Sciatic nerve (tissue), 2 donors: ENCODE measurements around the gene PRR7. TPM values are rescaled to one million over a fixed set of nuclear protein-coding genes. Genes with fewer than 3 reads are reported as not detected.

Source experiments
- ATAC-seq: fragments of 200-7000 bp; cut with Tn5 transposase; one replicate; pipeline ENCODE4 v1.9.1; 2020; ENCODE audit warnings: mild to moderate bottlenecking, moderate library complexity
- DNase-seq: peaks from one replicate; pipeline ENCODE4 v3.0.0-alpha.2; 2020; ENCODE audit warnings: low spot score
- intact Hi-C: fragments of 100-400 bp; cut with DNase I; formaldehyde crosslinking; loops from one replicate; pipeline ENCODE4 v1.14.2; 2022
- total RNA-seq: library from RNA; stranded (reverse); fragmentation: NEBNext Ultra II Directional; extraction: Animal tissue kit (Norgen Biotek cat#: 25700); gene quantifications from one replicate; pipeline ENCODE4 v1.2.1, GENCODE V29; 2021
- donor health status: DM: no; HTN: no; CAD: no.
- donor health status: DM: no; HTN: no; CAD: no.

Gene PRR7
- total RNA-seq, 1 donor from 2014 or later = 8.2 TPM

DNA sequence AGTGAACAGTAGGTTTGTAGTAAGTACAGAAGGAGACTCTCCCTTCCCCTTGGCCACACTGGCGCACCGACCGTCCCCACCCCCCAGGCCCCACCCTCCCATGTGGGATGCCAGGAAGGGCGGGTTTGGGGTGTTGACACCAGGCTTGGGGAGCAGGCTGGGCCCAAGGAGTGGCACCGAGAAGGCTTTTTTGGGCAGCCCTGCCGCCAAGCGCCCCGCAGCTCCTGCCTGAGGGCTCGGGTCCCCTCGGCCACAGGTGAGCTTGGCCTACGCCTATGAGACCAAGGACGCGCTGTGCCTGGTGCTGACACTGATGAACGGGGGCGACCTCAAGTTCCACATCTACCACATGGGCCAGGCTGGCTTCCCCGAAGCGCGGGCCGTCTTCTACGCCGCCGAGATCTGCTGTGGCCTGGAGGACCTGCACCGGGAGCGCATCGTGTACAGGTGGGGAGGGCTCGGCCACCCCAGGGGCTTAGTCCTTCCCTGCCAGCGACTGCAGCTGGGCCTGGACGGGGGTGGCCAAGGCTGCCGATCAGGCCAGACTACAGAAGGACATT is 12.9 kb upstream of the PRR7 start:
- no peak for DNase-seq
- intact Hi-C loops = no loop called here
- ATAC-seq = no peak

DNA sequence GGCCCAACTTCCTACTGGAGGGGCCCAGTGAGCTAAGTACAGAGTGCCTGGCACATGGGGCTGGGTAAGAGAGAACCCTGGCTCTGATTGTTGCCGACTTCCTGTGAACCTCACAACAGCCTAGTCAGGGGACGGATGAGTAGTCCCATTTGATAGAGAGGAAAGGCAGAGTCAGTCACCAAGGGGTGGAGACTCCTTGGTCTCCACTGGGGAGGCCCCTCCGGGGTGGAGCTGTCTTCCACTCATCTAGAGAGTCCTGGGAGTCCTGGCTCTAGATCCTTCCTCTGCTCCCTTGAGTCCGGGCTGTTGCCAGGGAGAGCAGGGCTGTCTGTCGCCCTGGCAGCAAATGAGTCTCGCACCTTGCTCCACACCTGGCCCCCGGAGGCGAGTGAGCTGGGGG is 12.2 kb upstream of the PRR7 start:
- intact Hi-C loops = no loop called here
- DNase-seq (no peak), ATAC-seq (no peak)

DNA sequence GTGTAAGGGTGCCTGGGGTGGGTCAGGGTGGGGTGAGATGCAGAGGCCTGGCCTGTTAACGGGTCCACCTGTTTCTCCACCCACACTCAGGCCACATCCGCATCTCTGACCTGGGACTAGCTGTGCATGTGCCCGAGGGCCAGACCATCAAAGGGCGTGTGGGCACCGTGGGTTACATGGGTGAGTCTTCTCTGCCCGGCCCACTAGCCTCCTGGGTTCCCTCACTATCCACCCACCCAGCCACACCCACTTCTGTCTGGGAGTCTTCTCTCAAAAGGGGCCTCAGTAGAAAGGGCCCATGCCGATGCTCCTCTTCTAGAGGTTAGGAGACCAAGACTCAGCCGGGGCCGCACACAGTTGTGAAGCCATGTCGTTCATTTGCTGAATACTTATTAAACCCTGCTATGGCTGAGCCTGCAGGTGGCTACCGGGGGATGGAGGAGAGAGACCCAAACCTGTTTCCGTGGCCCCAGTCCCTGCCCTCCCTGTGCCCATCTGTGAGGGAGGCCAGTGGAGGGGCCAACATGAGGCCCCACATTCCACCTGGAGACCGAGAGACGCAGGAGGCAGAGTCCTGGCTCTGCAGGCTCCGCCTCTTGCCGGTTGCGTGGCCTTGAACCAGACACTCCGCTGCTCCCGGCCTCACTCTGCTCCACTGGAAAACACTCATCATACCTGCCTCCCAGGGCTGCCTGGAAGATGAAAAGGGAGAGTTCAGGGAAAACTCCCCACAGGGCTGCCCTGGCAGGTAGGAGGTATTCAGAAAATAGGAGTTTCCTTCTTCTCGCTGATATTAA is 11.5 kb upstream of the PRR7 start:
- intact Hi-C loops = no loop called here
- no peak for ATAC-seq
- DNase-seq = no peak

DNA sequence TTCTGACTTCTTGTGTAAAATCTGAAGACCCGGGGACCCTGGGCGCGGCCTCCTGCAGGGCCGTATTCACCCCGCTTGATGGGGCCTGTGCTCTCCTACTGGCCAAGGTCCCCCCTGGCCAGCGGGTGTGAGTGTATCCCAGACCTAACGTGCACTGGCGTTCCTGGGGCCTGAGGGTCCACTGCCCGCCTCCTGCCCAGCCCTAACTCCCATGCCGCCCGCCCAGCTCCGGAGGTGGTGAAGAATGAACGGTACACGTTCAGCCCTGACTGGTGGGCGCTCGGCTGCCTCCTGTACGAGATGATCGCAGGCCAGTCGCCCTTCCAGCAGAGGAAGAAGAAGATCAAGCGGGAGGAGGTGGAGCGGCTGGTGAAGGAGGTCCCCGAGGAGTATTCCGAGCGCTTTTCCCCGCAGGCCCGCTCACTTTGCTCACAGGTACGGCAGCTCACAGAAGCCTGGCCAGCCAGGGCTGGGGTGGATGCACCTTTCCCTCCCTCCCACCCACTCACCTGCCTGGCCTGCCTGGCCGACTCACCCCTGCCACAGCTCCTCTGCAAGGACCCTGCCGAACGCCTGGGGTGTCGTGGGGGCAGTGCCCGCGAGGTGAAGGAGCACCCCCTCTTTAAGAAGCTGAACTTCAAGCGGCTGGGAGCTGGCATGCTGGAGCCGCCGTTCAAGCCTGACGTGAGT is 10.6 kb upstream of the PRR7 start:
- intact Hi-C loops = no loop called here
- DNase-seq (no peak), ATAC-seq (no peak)

DNA sequence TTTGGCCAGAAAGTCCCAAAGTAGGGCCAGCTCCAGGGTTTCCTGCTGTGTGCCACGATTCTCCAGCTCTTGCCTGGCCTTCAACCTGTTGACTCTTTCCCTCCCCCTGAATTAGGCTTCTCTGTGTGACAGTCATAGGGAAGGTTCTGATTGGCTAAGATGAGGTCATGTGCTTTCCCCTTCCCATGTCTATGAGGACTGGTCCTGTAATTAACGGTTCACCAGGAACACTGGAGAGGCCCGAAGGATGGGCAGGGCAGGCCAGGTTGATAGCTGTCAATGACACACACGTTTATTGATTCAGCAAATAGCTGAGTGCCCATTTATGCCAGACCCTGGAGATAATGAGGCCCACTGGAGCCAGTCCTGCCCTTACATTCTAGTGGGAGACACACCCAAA is 9.0 kb upstream of the PRR7 start:
- ATAC-seq (no peak), DNase-seq (no peak)
- intact Hi-C loops = no loop called here

DNA sequence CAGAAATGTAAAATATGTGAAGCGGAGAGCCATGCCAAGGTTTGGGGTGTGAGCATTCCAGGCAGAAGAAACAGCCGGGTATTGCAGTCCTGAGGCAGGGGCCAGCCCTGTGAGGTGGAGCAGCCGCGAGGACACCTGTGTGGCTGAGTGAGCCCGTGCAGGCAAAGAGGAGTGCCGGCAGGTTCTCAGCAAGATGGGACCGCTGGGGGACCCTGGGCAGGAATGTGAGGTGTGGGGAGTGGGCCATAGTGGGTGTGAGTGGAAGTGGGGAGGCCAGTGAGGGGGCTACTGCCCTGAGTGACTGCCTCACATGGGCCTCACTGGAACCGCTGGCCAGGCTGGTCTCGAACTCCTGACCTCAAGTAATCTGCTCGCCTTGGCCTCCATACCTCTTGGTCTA is 8.1 kb upstream of the PRR7 start:
- DNase-seq (no peak), ATAC-seq (no peak)
- intact Hi-C loops = no loop called here

DNA sequence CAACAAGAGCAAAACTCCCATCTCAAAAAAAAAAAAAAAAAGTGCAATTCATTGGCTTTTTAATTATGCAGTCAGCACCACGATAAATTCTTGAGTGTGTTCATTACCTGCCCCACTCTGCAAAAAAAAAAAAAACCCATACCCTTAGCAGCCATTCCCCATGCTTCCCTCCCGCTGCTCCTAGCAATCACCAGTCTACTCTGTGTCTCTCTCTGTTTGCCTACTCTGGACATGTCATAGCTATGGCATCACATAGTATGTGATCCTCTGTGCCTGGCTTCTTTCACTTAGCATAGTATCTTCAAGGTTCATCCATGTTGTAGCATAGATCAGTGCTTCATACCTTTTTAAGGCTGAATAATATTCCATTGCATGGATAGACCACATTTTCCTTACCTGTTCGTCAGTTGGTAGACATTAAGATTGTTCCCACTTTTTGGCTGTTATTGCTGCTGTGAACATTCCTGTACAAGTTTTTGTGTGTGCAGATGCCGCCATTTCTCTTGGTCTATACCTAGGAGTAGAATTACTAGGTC is 7.0 kb upstream of the PRR7 start:
- DNase-seq (no peak), ATAC-seq (no peak)
- intact Hi-C loops = no loop called here

DNA sequence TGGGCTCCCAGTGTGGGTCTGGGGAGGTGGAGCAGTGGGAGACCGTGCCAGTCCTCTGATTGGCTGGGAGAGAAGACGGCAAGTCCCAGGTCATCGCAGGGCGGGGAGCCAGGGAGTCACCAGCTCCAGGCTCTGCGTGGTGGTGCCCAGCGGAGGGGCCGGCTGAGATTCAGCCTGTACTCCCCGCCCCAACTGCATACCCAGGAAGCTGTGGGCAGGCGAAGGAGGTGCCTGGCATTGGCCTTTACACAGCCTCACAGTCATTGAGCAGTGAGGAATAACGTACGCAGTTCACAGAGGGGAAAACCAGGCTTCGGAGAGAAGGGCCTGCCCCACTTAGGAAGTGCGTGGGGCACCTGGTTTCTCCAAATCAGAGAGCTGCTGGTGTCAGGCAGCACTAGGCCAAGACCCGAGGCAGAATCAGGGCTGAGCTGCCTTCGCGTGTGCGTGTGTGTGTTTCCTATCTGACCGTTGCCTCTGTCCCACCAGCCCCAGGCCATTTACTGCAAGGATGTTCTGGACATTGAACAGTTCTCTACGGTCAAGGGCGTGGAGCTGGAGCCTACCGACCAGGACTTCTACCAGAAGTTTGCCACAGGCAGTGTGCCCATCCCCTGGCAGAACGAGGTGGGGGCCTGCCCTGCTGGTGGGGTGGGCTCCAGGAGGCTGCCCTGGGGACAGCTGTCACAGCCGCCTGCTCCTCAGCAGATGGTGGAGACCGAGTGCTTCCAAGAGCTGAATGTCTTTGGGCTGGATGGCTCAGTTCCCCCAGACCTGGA is 6.2 kb upstream of the PRR7 start:
- ATAC-seq = peak; percentile 42
- intact Hi-C loops = no loop called here
- DNase-seq = no peak

DNA sequence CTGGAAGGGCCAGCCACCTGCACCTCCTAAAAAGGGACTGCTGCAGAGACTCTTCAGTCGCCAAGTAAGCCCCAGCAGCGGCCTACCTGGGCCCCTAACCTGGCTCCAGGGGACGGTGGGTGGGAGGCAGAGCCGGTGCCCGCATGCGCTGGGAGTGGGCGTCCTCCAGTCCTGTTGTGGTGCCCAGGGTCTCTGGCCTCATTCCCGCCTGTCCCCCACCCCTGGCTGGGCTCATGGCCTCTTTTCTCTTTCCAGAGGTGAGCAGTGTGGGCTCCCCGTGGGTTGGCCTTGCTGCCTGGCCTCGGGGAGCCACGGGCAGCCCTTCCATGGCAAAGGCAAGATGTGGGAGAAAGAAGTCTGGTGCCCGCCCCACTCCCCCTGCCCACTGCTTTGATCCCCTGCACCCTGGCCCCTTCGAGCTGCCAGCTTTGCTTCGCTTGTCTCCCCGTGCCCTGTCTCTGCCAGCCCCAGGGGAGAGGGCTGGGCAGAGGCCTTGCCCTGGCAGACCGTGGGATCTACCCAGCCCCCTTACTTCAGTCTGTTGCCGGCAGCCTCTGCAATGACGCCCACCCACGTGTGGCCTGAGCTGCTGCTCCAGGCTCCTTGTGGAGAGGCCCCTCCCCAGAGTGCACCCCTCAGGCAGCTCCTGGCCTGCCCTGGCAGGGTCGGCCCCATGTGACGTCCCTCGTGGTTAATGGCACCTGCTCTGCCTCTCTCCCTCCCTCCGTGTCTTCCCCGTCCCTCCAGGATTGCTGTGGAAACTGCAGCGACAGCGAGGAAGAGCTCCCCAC is 5.4 kb upstream of the PRR7 start:
- ATAC-seq (no peak), DNase-seq (no peak)
- intact Hi-C loops = no loop called here

DNA sequence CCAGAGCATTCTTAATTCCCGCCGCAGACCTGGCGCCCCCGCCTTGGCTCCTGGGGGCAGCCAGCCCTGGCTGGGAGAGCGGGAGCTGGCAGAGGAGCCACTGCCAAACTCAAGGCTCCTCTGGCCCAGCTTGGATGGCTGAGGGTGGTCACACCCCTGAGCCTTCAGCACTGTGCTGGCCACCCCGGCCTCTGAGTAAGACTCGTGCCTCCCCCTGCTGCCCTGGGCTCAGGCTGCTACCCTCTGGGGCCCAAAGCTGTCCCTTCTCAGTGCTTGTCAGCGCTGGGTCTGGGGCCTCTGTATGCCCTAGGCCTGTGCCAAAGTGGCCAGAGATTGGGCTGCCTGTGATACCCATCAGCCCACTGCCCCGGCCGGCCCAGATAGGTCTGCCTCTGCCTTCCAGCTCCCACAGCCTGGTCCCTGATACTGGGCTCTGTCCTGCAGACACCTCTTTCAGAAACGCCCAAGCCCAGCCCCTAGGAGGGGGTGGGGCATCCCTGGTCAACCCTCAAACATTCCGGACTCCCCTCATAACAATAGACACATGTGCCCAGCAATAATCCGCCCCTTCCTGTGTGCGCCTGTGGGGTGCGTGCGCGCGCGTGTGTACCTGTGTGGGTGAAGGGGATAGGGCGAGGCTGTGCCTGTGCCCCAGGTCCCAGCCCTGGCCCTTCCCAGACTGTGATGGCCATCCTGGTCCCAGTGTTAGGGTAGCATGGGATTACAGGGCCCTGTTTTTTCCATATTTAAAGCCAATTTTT is 4.4 kb upstream of the PRR7 start:
- intact Hi-C loops = no loop called here
- no peak for DNase-seq
- no peak for ATAC-seq

DNA sequence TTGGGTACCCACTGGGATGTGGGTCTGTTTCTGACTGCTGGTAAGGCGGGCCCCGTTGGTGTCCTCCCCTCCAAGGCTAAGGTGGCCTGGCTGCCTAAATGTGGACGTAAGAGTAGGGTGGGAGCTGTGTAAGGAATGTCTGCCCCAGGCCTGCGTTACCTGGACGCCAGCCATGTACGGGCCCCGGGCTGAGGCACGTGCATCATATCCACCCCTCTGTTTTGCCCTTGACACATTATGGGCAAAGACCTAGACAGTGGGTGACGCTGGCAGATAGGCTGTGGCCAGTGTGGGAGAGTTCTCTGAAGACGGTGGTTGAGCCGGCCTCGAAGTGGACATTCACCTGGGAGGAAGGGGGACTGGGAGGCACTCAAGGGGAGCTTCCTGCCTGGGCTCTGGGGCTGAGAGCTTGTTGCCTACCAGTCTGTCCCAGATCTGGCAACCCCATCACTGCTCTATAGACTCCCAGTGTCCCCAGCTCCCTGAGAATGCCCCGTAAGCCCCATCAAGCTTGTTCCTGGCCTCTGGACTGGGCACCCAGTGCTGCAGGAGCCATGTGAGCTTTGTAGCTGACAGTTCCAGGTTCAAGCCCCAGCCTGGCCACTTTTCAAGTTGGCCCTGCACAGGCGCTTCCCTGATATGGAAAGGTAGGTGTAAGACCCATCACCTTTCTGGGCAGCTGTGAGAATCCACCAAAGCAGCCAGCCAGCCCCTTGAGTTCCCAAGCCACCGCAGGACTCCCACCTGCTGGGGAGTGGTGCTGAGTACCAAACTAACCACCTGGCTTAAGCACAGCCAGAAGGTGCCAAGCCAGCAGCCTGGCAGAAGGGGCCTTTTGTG is 3.2 kb upstream of the PRR7 start:
- intact Hi-C loops = no loop called here
- ATAC-seq (no peak), DNase-seq (no peak)

DNA sequence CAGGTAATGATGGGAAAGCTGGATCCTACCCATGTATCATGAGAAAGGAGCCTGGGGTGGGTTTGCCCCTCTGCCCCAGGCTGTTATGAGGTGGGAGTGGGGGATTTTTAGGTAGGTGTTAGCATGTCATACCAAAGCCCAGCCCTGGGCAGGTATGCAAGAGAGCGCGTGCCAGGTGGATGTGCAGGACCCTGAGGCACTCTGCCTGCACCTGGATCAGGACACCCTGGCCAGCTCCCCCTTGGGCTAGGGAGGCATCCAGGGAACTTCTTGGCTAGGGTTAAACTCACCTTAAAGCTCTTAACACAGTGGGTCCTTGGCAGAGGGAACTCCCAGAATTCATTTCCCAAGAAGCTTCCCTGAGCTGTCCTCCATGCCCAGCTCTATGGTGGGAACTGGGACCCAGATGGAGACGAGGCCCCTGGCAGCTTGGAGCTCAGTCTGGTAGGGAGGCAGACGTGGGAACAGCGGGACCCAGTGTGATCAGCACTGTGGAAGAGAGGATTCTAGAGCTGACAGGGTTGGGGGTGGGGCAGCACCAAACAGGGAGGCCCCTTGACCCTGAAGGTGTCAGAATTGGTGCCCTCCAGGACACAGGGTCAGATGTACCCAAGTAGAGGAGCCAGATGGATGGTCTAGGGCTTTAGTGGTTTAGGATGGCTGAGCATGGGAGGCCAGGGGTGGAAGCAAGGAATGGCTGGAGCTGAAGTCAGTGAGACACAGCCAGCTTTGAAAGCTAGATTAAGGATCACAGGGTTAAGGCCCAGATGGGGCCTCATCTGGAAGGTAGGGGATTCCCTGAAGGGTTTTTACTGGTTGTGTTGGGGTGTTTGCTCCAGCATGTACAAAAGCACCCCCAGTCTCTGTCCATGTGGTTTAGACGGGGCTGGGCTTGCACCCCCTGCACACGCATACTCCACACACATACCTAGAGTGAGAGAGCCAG is 2.2 kb upstream of the PRR7 start:
- DNase-seq (no peak), ATAC-seq (no peak)
- intact Hi-C loops = no loop called here

DNA sequence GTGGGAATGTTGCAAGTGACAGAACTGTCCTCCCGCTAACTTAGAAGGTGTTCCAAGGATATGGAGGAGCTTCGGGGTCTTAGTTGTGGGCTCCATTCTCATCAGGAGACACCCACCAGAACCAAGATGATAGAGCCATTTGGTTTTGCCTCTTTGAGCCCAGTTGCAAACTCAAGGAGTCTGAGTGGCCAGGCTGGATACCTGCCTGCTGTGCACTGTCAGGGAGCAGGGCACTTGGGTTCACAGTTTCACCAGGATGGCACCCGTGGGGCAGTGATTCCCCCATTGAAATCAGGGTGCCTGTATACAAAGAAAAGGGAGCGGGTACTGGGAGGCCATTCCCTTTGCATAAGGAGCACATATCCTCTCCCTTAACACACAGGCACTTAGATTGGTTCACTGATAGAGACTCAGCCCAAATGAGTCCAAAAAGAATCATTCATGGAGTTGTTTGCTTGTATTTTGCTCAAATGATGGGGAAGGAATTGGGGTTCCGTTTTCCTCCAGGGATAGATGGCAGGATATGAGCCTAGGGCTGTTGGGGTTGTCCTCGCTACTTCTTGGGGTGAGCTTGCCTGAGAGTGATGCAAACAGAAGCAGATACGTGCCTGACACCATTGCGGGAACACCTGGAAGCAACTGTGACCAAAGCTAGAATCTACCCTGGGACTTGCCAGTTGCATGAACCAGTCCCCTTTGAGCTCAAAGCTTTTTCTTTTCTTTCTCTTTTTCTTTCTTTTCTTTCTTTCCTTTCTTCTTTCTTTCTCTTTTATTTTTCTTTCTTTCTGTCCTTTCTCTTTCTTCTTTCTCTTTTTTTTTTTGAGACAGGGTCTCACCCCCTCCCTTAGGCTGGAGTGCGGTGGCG is 1.3 kb upstream of the PRR7 start:
- DNase-seq (no peak), ATAC-seq (no peak)
- intact Hi-C loops = no loop called here

DNA sequence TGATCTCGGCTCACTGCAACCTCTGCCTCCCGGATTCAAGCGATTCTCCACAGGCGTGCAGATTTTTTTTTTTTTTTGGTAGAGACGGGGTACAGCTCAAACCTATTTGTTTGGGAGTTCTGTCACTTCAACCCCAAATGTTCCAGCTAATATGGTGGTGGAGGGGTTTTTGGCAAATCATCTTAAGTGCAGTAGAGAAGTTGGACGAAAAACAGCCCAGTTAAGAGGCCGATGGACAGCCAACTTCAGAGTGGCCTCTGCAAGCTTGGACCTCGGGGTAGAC is 756 bp upstream of the PRR7 start:
- no peak for ATAC-seq
- DNase-seq = no peak
- intact Hi-C loops = no loop called here

DNA sequence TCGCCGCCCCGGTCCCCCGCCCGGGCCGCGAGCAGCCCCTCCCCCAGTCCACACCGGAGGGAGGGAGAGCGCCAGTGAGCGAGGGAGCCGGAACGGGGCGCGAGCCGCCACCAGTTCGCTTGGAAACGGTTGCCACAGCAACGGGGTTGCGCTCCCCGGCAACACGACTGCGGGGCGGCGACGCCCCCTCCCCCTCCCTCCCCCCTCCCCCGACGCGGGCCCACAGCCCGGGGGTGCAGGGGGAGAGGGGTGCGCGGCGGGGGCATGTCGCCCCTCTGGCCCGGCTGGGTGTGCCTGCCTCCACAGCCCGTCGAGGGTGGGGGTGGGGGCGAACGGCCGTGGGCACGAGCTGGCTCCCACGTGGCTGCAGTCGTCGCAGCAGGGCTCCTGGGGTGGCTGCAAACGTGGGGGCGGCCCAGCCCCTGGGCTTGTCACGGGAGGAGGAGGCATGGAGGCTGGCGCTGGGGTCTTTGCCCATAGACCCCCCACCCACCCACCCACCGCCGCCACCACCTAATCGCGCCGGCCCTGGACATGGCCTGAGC is 524 bp downstream of the PRR7 start:
- DNase-seq = no peak
- intact Hi-C loops = no loop called here
- peak; percentile 9 for ATAC-seq
